MG63 (cell line): ENCODE results near the gene STAC3. TPM values are rescaled to one million over a fixed set of nuclear protein-coding genes. Genes with fewer than 3 reads are reported as not detected.

ENCODE experiments used
- DNase-seq: peaks from one replicate; pipeline ENCODE4 v3.0.0-alpha.2; 2020
- H3K27me3 ChIP-seq: fragments of 250-450 bp; sonication (Bioruptor Pico); 2 replicates; pipeline ENCODE4 v1.5.1; 2020; ENCODE audit warnings: mild to moderate bottlenecking, moderate library complexity
- H3K36me3 ChIP-seq: fragments of 250-450 bp; sonication (Bioruptor Pico); 2 replicates; pipeline ENCODE4 v1.5.1; 2020; ENCODE audit warnings: mild to moderate bottlenecking, moderate library complexity
- H3K4me3 ChIP-seq: fragments of 250-450 bp; sonication (Bioruptor Pico); 2 replicates; pipeline ENCODE4 v1.5.1; 2020; ENCODE audit warnings: mild to moderate bottlenecking, moderate library complexity
- H3K9me3 ChIP-seq: fragments of 250-450 bp; sonication (Bioruptor Pico); 2 replicates; pipeline ENCODE4 v1.5.1; 2020; ENCODE audit warnings: mild to moderate bottlenecking, moderate library complexity
- total RNA-seq: library from RNA; depleted of rRNA; stranded (reverse); fragments of >200 nt; shearing (Covaris generic); gene quantifications from 2 replicates; pipeline ENCODE4 v1.2.3, GENCODE V29; 2014; ENCODE audit warnings: low replicate concordance

STAC3 gene
- total RNA-seq, 1 experiment from 2014 or later, result 0.86 TPM

DNA sequence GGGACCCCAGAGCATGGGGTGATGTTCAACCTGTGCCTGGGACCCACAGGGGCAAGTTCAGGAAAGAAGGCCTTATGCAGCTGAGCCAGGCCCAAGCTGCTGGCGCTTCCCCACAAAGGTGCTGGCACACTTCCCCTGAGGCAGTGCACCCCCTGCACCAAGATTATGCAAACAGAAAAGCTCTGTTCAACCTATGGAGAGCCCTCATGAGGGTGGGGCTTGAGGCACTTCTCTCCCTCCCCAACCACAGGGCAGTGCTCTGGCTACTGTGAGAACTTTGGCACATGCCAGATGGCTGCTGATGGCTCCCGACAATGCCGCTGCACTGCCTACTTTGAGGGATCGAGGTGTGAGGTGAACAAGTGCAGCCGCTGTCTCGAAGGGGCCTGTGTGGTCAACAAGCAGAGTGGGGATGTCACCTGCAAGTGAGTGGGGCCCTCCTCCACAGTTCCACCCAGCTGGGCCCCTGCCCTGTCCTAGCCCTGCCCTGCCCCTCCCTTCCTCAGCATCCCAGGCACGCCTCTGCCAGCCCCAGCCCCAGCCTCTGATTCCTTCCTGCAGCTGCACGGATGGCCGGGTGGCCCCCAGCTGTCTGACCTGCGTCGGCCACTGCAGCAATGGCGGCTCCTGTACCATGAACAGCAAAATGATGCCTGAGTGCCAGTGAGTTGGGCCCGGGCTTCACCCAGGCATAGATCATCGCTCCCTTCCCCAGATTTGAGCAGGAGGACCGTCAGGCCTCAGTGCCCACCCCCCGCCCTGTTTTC is 39.9 kb downstream of the STAC3 start:
- Histone ChIP-seq H3K9me3 (no peaks in the 10 kb centered on the region), H3K36me3 (peaks cover 29% of the 10 kb centered on the region), H3K27me3 (0 out of 2 replicates have a peak, but pooled peaks cover 3% of the 10 kb centered on the region), H3K4me3 (no peak overlapping the region)
- no peak for DNase-seq

- Histone ChIP-seq H3K9me3 (no peaks in the 10 kb centered on the region), H3K27me3 (no peaks in the 10 kb centered on the region), H3K4me3 (no peak overlapping the region), H3K36me3 (peaks cover 36% of the 10 kb centered on the region)
- DNase-seq, result no peak
Measured at GRCh38 chr12:57210461-57210860, 40.5 kb downstream of the STAC3 start.

DNA sequence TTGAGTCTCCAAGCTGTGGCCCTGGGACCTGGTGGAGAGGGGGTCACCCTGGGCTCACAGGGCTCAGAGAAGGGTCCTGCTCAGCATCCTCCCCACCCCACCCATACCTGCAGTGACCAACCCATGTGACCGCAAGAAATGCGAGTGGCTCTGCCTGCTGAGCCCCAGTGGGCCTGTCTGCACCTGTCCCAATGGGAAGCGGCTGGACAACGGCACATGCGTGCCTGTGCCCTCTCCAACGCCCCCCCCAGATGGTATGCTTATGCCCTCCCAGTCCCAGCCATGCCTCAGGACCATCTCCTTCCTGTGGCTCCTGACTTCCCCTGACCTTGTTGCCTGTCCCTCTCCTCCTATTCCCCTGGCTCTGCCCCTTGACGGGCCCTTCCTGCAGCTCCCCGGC is 41.1 kb downstream of the STAC3 start:
- Histone ChIP-seq H3K36me3 (peaks cover 37% of the 10 kb centered on the region), H3K27me3 (no peaks in the 10 kb centered on the region), H3K4me3 (no peak overlapping the region), H3K9me3 (no peaks in the 10 kb centered on the region)
- DNase-seq, result no peak

DNA sequence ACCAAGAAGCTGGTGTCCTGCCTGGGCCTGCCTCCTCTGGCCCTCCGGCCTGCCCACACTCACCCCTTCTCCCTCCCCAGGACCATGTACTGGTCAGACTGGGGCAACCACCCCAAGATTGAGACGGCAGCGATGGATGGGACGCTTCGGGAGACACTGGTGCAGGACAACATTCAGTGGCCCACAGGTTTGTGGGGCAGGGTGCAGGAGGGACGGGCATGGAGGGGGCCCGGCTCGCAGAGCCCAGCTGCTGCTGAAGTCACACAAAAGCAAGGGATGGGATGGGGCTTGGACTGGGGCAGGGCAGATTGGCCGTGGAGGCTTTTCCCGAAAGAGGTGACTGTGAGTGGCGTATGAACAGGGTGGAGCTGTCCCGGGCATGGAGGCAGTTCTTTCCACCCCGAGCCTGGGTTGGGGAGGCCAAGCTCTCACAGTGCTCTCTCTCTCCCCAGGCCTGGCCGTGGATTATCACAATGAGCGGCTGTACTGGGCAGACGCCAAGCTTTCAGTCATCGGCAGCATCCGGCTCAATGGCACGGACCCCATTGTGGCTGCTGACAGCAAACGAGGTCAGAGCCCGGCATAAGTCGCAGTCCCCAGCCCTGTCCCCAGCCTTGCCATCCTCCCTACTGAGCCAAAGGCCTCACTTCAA is 42.2 kb downstream of the STAC3 start:
- Histone ChIP-seq H3K4me3 (no peak overlapping the region), H3K36me3 (peaks cover 44% of the 10 kb centered on the region), H3K9me3 (no peaks in the 10 kb centered on the region), H3K27me3 (no peaks in the 10 kb centered on the region)
- peak; percentile 39 for DNase-seq

DNA sequence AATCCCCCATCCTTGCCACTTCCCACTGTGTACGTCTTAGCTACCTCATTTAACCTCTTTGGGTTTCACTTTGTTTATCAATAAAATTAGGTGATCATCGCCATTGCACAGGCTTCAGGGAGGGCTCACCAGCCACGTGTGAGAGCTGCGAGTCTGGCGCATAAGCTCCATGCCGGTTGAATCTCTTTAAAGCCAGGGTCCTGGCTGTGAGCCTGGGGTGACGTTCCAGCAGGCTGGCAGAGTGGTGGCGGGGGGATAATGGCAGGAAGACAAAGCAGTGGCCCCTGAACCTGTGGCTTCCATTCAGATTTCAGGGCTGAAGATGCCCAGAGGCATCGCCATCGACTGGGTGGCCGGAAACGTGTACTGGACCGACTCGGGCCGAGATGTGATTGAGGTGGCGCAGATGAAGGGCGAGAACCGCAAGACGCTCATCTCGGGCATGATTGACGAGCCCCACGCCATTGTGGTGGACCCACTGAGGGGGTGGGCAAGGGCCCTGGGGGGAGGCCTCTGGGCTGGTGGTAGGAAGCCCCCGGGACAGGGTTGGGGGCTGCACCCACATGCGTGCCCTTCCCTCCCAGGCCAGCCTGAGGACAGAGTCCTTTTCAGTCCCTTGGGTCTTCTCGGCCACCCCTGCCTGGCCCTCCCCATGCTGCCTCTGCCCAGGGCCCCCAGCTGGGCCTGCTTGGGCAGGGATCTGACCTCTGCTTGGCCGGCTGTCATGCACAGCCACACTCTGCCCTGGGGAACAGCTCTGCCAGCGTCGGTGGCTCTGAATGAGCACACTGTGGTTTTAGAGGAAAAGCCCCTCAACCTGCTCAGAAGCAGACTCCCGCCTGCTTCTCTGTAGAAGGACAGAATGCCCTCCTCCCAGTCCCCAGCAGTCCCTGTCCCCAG is 43.0 kb downstream of the STAC3 start:
- Histone ChIP-seq H3K36me3 (peaks cover 48% of the 10 kb centered on the region), H3K9me3 (no peaks in the 10 kb centered on the region), H3K27me3 (no peaks in the 10 kb centered on the region), H3K4me3 (no peak overlapping the region)
- DNase-seq, result no peak

- Histone ChIP-seq H3K36me3 (peaks cover 45% of the 10 kb centered on the region), H3K4me3 (no peak overlapping the region), H3K9me3 (no peaks in the 10 kb centered on the region), H3K27me3 (no peaks in the 10 kb centered on the region)
- no peak for DNase-seq
Measured at GRCh38 chr12:57205931-57206330, 45.1 kb downstream of the STAC3 start.

DNA sequence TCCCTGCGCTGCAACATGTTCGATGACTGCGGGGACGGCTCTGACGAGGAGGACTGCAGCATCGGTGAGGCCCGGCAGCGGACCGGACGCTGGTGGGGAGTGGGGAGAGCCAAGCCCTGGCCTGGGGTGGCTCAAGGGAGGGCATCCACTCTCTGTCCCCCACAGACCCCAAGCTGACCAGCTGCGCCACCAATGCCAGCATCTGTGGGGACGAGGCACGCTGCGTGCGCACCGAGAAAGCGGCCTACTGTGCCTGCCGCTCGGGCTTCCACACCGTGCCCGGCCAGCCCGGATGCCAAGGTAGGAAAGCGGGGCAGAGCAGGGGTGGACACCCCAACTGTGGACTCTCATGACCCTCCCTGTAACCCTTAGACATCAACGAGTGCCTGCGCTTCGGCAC is 45.8 kb downstream of the STAC3 start:
- no peak overlapping the region for H3K4me3 ChIP-seq
- no peaks in the 10 kb centered on the region for H3K27me3 ChIP-seq
- H3K9me3 ChIP-seq, result no peaks in the 10 kb centered on the region
- H3K36me3 ChIP-seq, result peaks cover 46% of the 10 kb centered on the region
- no peak for DNase-seq

DNA sequence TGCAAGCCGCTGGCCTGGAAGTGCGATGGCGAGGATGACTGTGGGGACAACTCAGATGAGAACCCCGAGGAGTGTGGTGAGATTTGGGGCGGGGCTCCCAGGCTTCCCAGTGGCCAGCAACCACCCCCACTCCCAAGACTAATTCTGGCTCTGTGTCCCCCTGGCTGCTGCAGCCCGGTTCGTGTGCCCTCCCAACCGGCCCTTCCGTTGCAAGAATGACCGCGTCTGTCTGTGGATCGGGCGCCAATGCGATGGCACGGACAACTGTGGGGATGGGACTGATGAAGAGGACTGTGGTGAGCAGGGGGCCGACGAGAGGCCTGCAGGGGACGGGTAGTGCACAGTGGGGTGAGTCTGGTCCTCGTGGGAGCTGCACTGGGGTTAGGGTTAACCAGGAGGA is 46.5 kb downstream of the STAC3 start:
- Histone ChIP-seq H3K9me3 (no peaks in the 10 kb centered on the region), H3K36me3 (peaks cover 51% of the 10 kb centered on the region), H3K27me3 (no peaks in the 10 kb centered on the region), H3K4me3 (no peak overlapping the region)
- DNase-seq, result no peak

- Histone ChIP-seq H3K9me3 (no peaks in the 10 kb centered on the region), H3K4me3 (no peak overlapping the region), H3K27me3 (no peaks in the 10 kb centered on the region), H3K36me3 (peaks cover 53% of the 10 kb centered on the region)
- DNase-seq, result no peak
Measured at GRCh38 chr12:57203791-57204190, 47.2 kb downstream of the STAC3 start.

GRCh38 chr12:57203201-57203600 is 47.8 kb downstream of the STAC3 start:
- Histone ChIP-seq H3K4me3 (no peak overlapping the region), H3K36me3 (peaks cover 59% of the 10 kb centered on the region), H3K9me3 (no peaks in the 10 kb centered on the region), H3K27me3 (no peaks in the 10 kb centered on the region)
- DNase-seq, result no peak

DNA sequence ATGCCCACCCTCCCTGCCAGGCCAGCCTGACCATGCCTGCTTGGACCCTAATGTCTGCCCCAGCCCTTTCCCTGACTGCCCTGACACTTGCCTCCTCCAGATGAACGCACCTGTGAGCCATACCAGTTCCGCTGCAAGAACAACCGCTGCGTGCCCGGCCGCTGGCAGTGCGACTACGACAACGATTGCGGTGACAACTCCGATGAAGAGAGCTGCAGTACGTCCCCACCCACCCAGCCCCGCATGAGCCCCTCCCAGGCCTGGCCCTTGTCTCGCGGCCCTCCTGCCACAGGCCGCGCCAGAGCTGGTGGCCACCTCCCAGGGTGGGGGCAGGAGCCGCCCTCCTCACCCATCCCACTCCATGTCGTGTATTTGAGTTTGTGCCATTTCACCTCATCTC is 48.7 kb downstream of the STAC3 start:
- no peaks in the 10 kb centered on the region for H3K9me3 ChIP-seq
- DNase-seq, result no peak
- no peak overlapping the region for H3K4me3 ChIP-seq
- no peaks in the 10 kb centered on the region for H3K27me3 ChIP-seq
- peaks cover 64% of the 10 kb centered on the region for H3K36me3 ChIP-seq

DNA sequence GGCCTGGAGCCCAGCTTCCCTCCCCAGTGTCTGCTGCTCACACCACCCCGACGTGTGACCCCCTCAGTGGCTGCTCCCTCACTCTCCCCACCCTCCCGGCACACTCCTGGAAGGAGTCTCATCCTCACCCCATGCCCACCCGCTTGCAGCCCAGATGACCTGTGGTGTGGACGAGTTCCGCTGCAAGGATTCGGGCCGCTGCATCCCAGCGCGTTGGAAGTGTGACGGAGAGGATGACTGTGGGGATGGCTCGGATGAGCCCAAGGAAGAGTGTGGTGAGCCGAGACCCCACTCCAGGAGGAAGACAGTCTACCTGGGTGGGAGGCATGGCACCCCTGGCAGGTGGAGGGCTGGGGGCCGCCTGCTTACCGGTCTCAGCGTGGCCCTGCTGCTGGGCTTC is 49.4 kb downstream of the STAC3 start:
- no peaks in the 10 kb centered on the region for H3K27me3 ChIP-seq
- H3K4me3 ChIP-seq, result no peak overlapping the region
- H3K9me3 ChIP-seq, result no peaks in the 10 kb centered on the region
- peaks cover 66% of the 10 kb centered on the region for H3K36me3 ChIP-seq
- DNase-seq, result no peak

GRCh38 chr12:57201219-57201618 is 49.8 kb downstream of the STAC3 start:
- peaks cover 66% of the 10 kb centered on the region for H3K36me3 ChIP-seq
- no peak overlapping the region for H3K4me3 ChIP-seq
- DNase-seq, result no peak
- no peaks in the 10 kb centered on the region for H3K27me3 ChIP-seq
- H3K9me3 ChIP-seq, result no peaks in the 10 kb centered on the region

DNA sequence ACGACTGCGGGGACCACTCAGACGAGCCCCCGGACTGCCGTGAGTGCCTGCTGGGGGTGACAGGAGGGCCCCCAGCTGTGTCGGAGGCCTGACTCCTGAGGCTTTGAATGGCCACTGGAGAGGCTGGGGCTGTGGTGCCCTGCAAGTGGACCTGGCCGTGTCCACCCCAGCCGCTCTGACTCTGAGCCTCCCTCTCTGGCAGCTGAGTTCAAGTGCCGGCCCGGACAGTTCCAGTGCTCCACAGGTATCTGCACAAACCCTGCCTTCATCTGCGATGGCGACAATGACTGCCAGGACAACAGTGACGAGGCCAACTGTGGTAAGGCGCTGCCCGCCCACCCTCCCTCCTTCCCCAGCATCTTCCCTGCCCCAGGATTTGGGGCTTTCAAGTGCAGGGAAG is 50.5 kb downstream of the STAC3 start:
- Histone ChIP-seq H3K9me3 (no peaks in the 10 kb centered on the region), H3K36me3 (peaks cover 66% of the 10 kb centered on the region), H3K4me3 (no peak overlapping the region), H3K27me3 (no peaks in the 10 kb centered on the region)
- DNase-seq, result no peak

DNA sequence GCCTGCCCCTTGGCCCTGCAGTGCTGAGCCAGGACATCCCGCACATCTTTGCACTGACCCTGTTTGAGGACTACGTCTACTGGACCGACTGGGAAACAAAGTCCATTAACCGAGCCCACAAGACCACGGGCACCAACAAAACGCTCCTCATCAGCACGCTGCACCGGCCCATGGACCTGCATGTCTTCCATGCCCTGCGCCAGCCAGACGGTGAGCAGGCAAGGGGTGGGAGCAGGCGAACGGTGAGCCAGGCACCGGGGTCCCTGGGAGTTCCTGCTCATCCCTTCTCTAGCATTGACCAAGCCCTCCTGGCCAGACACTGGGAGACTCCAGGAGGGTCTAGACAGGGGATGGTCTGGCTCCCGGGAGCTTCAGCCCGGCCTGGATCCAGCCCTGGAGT is 51.8 kb downstream of the STAC3 start:
- no peaks in the 10 kb centered on the region for H3K27me3 ChIP-seq
- no peaks in the 10 kb centered on the region for H3K9me3 ChIP-seq
- DNase-seq, result no peak
- H3K36me3 ChIP-seq, result peaks cover 68% of the 10 kb centered on the region
- H3K4me3 ChIP-seq, result no peak overlapping the region

DNA sequence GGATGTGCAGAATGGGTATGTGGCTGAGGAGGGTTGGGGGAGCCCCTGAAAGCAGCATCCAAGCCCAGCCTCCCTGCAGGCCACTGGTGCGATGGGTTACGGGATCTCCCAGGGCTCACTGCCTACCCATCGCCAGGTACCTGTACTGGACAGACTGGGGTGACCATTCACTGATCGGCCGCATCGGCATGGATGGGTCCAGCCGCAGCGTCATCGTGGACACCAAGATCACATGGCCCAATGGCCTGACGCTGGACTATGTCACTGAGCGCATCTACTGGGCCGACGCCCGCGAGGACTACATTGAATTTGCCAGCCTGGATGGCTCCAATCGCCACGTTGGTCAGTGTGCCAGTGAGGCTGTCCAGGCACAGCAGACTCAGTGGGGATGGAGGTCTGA is 52.7 kb downstream of the STAC3 start:
- no peak overlapping the region for H3K4me3 ChIP-seq
- H3K9me3 ChIP-seq, result no peaks in the 10 kb centered on the region
- H3K36me3 ChIP-seq, result peaks cover 66% of the 10 kb centered on the region
- DNase-seq, result no peak
- H3K27me3 ChIP-seq, result no peaks in the 10 kb centered on the region

- no peak for DNase-seq
- H3K36me3 ChIP-seq, result peaks cover 70% of the 10 kb centered on the region
- no peak overlapping the region for H3K4me3 ChIP-seq
- H3K9me3 ChIP-seq, result no peaks in the 10 kb centered on the region
- no peaks in the 10 kb centered on the region for H3K27me3 ChIP-seq
Measured at GRCh38 chr12:57196956-57197355, 54.0 kb downstream of the STAC3 start.
